Loucy (cell line): Measurements from ENCODE around the gene PEX19.

Source experiments
- H2AFZ ChIP-seq: fragments of 200-600 bp; sonication (generic); 2 replicates; pipeline ENCODE4 v1.6.0; 2016; ENCODE audit warnings: antibody characterized with exemption, mild to moderate bottlenecking, low read length, moderate library complexity
- H3F3A ChIP-seq: fragments of 200-600 bp; 2 replicates; pipeline ENCODE4 v1.6.0; 2016; ENCODE audit warnings: antibody characterized with exemption, low read depth, mild to moderate bottlenecking
- H3K27me3 ChIP-seq: fragments of 200-600 bp; sonication (generic); 2 replicates; pipeline ENCODE4 v1.6.1; 2014; ENCODE audit warnings: low read length, mild to moderate bottlenecking; ENCODE audit not compliant: insufficient read depth, poor library complexity, severe bottlenecking
- H3K36me3 ChIP-seq: fragments of 200-600 bp; sonication (generic); 2 replicates; pipeline ENCODE4 v1.6.1; 2016; ENCODE audit warnings: low read length; ENCODE audit not compliant: insufficient read depth
- H3K4me1 ChIP-seq: fragments of 200-600 bp; sonication (generic); 2 replicates; pipeline ENCODE4 v1.5.1; 2014; ENCODE audit warnings: low read length, mild to moderate bottlenecking; ENCODE audit not compliant: insufficient read depth, poor library complexity, severe bottlenecking
- H3K4me2 ChIP-seq: fragments of 200-600 bp; sonication (generic); 2 replicates; pipeline ENCODE4 v1.6.0; 2014; ENCODE audit warnings: antibody characterized with exemption, low read length, low read depth, mild to moderate bottlenecking; ENCODE audit not compliant: poor library complexity, severe bottlenecking
- H3K4me3 ChIP-seq: fragments of 200-600 bp; sonication (generic); 2 replicates; pipeline ENCODE4 v1.5.1; 2014; ENCODE audit warnings: low read length, mild to moderate bottlenecking, mixed read lengths; ENCODE audit not compliant: poor library complexity, severe bottlenecking
- H3K79me2 ChIP-seq: fragments of 200-600 bp; sonication (generic); 2 replicates; pipeline ENCODE4 v1.6.1; 2014; ENCODE audit warnings: low read length; ENCODE audit not compliant: insufficient read depth
- H3K9ac ChIP-seq: fragments of 200-600 bp; sonication (generic); 2 replicates; pipeline ENCODE4 v1.6.0; 2014; ENCODE audit warnings: mild to moderate bottlenecking, low read depth, low read length, moderate library complexity; ENCODE audit not compliant: poor library complexity, severe bottlenecking
- H3K9me2 ChIP-seq: fragments of 200-600 bp; sonication (generic); replicated peaks from 2 replicates; pipeline ENCODE4 v1.6.1; 2016; ENCODE audit warnings: low read depth, low read length, mixed read lengths
- H3K9me3 ChIP-seq: fragments of 200-600 bp; sonication (generic); 2 replicates; pipeline ENCODE4 v1.6.1; 2014; ENCODE audit warnings: mild to moderate bottlenecking, antibody characterized with exemption, low read length, low read depth; ENCODE audit not compliant: insufficient read depth
- H4K20me1 ChIP-seq: fragments of 200-600 bp; sonication (generic); 2 replicates; pipeline ENCODE4 v1.6.0; 2014; ENCODE audit warnings: antibody characterized with exemption, low read length, mild to moderate bottlenecking; ENCODE audit not compliant: insufficient read depth, poor library complexity, severe bottlenecking
- EZH2phosphoT487 ChIP-seq: fragments of 200-600 bp; IDR thresholded peaks from 2 replicates; pipeline ENCODE4 v1.6.1; 2018; ENCODE audit warnings: antibody characterized with exemption, mild to moderate bottlenecking, moderate library complexity, borderline replicate concordance
- TF ChIP-seq, protein P1 (sequence below): fragments of 200-600 bp; sonication (generic); conservative IDR thresholded peaks from 2 replicates; pipeline ENCODE4 v1.5.1; 2014; ENCODE audit warnings: mild to moderate bottlenecking, antibody characterized with exemption, low read length

PEX19 gene

DNA sequence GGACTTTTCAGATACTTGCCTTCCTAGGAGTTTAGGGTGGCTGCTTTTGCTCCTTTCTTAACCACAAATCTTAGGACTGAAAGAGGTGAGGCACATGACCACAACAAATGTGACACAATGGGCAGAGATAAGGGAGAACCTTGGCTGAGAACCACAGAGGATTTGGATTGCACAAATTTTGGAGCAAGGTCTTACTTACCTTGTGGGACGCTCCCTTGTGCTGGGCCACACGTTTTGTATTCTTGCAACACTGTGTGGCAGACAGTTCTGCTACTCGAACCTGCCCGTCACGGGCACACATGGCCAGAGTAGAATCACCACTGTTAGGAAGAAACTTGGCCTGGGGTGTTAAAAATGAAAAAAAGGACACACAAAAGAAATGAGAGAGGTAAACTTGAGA is 46.5 kb downstream of the PEX19 start:
- H3K4me3 ChIP-seq = no peak overlapping the region
- no peaks in the 10 kb centered on the region for H3K9me2 ChIP-seq
- H4K20me1 ChIP-seq = no peaks in the 10 kb centered on the region
- no peaks in the 10 kb centered on the region for H3K27me3 ChIP-seq
- H3K36me3 ChIP-seq = peaks cover 85% of the 10 kb centered on the region; the same call in 1 of the 2 replicates
- H2AFZ ChIP-seq = no peak overlapping the region
- no peaks in the 10 kb centered on the region for H3F3A ChIP-seq
- no peak overlapping the region for H3K4me2 ChIP-seq
- no peaks in the 10 kb centered on the region for H3K4me1 ChIP-seq
- H3K9ac ChIP-seq = no peak overlapping the region
- no peaks in the 10 kb centered on the region for H3K79me2 ChIP-seq
- TF ChIP-seq EZH2phosphoT487 = no peak
- TF ChIP-seq, protein P1, sequence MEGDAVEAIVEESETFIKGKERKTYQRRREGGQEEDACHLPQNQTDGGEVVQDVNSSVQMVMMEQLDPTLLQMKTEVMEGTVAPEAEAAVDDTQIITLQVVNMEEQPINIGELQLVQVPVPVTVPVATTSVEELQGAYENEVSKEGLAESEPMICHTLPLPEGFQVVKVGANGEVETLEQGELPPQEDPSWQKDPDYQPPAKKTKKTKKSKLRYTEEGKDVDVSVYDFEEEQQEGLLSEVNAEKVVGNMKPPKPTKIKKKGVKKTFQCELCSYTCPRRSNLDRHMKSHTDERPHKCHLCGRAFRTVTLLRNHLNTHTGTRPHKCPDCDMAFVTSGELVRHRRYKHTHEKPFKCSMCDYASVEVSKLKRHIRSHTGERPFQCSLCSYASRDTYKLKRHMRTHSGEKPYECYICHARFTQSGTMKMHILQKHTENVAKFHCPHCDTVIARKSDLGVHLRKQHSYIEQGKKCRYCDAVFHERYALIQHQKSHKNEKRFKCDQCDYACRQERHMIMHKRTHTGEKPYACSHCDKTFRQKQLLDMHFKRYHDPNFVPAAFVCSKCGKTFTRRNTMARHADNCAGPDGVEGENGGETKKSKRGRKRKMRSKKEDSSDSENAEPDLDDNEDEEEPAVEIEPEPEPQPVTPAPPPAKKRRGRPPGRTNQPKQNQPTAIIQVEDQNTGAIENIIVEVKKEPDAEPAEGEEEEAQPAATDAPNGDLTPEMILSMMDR = no peak
- H3K9me3 ChIP-seq = no peaks in the 10 kb centered on the region

DNA sequence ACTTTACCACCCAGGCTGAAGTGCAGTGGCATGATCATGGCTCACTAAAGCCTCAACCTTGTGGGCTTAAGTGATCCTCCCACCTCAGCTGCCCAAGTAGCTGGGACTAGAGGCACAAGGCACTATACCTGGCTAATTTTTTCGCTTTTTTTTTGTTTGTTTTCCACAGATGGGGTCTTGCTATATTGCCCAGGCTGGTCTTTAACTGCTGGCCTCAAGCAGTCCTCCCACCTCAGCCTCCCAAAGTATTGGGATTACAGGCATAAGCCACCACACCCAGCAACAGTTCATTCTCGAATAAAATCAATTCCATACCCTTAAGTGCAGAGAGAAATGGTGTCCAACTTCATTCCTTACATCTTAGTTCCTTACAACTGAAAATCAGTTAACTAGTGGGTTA is 47.4 kb downstream of the PEX19 start:
- Histone ChIP-seq H3F3A (no peaks in the 10 kb centered on the region), H3K4me3 (no peak overlapping the region), H2AFZ (no peak overlapping the region), H4K20me1 (no peaks in the 10 kb centered on the region), H3K79me2 (no peaks in the 10 kb centered on the region), H3K27me3 (no peaks in the 10 kb centered on the region), H3K4me1 (no peaks in the 10 kb centered on the region), H3K4me2 (no peak overlapping the region), H3K9me2 (no peaks in the 10 kb centered on the region), H3K9ac (no peak overlapping the region), H3K9me3 (no peaks in the 10 kb centered on the region), H3K36me3 (peaks cover 84% of the 10 kb centered on the region; the same call in 1 of the 2 replicates)
- TF ChIP-seq, protein P1 = no peak
- TF ChIP-seq EZH2phosphoT487 = no peak

- H3K9ac ChIP-seq = no peak overlapping the region
- no peaks in the 10 kb centered on the region for H3K27me3 ChIP-seq
- H3K4me3 ChIP-seq = no peak overlapping the region
- H2AFZ ChIP-seq = no peak overlapping the region
- no peaks in the 10 kb centered on the region for H3K79me2 ChIP-seq
- no peak overlapping the region for H3K4me2 ChIP-seq
- no peaks in the 10 kb centered on the region for H3F3A ChIP-seq
- TF ChIP-seq, protein P1 = no peak
- no peak for TF ChIP-seq EZH2phosphoT487
- H3K9me2 ChIP-seq = no peaks in the 10 kb centered on the region
- H3K4me1 ChIP-seq = no peaks in the 10 kb centered on the region
- peaks cover 84% of the 10 kb centered on the region; the same call in 1 of the 2 replicates for H3K36me3 ChIP-seq
- no peaks in the 10 kb centered on the region for H4K20me1 ChIP-seq
- no peaks in the 10 kb centered on the region for H3K9me3 ChIP-seq
Measured at GRCh38 chr1:160236806-160237205, 48.1 kb downstream of the PEX19 start.
